ENCODE data around the gene AK5.
"Not testable (repeated sequence)": the region's sequence is repeated elsewhere in the genome, so short reads cannot be mapped to it uniquely, and the experiment has no call there.

Gene AK5

DNA sequence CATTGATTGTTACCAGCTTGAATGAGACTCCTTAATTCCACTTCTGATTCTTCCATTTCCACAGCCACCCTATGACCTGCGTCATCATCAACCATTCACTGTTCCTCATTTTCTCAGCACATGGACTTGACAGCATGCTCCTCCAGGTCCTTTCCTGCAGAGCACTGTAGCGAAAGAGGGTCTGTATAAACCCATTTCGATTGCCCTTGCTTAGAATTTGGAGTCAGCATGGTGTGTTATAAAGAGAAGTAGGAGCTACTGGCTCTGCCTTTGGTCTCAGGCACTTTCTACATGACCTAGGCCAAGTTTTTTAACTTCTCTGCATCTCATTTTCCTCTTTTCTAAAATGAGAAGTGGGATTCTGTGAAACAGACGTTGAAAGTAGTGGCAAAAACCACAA is 133.8 kb downstream of the AK5 start:
- Histone ChIP-seq H3K4me1 (ENCODE audit: insufficient read depth, low read length) (0 out of 2 replicates have a peak, but pooled peaks cover 3% of the 10 kb centered on the region), H3K36me3 (ENCODE audit: insufficient read depth, low read length) (no peaks in the 10 kb centered on the region), H3K9me3 (ENCODE audit: insufficient read depth, low read depth, low read length) (no peaks in the 10 kb centered on the region), H3K27me3 (ENCODE audit: insufficient read depth, low read length) (no peaks in the 10 kb centered on the region), H3K9ac (ENCODE audit: low read depth, low read length) (no peak overlapping the region), H3K27ac (ENCODE audit: low read depth, low read length) (no peak overlapping the region), H3K4me3 (ENCODE audit: low read length) (no peak overlapping the region)
- WGBS, result 95% methylated on average over 3 of the region's 4 CpGs

DNA sequence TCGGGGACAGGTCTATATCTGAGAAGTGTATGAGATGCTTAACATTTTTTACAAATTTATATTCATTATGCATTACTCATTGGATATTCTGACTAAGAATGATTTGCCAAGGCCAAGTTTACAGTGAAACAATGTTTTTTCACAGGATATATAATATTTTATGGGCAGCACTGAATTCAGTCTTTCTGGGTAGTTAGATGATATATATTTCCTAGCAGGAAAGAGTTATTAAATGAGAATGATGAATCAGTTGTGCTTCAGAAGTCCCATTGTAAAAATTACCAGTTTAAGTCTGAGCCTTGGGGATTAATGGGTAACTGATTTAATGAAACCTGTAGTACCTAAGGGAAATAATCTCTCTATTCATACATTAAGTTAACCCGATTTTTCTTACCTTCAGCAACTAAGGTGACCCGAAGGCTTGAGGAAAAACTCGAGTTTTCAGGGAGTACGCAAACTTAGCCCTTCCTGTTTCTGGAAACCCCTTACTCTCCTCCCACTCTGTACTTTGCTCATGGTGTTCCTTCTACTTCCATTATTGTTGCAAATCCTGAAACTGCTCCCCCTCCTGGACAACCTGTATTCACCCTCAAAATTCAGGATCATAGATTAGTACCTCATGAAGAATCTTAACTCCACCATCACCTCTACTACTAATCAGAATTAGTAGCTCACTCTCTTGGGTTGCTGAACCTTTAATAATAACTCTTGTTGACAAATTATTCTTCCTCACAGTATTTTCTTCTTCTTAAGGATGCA is 135.1 kb downstream of the AK5 start:
- Histone ChIP-seq H3K9me3 (ENCODE audit: insufficient read depth, low read depth, low read length) (no peaks in the 10 kb centered on the region), H3K4me3 (ENCODE audit: low read length) (no peak overlapping the region), H3K9ac (ENCODE audit: low read depth, low read length) (no peak overlapping the region), H3K4me1 (ENCODE audit: insufficient read depth, low read length) (0 out of 2 replicates have a peak, but pooled peaks cover 3% of the 10 kb centered on the region), H3K27me3 (ENCODE audit: insufficient read depth, low read length) (no peaks in the 10 kb centered on the region), H3K27ac (ENCODE audit: low read depth, low read length) (no peak overlapping the region), H3K36me3 (ENCODE audit: insufficient read depth, low read length) (no peaks in the 10 kb centered on the region)
- 85% methylated on average over 4 of the region's 5 CpGs for WGBS

DNA sequence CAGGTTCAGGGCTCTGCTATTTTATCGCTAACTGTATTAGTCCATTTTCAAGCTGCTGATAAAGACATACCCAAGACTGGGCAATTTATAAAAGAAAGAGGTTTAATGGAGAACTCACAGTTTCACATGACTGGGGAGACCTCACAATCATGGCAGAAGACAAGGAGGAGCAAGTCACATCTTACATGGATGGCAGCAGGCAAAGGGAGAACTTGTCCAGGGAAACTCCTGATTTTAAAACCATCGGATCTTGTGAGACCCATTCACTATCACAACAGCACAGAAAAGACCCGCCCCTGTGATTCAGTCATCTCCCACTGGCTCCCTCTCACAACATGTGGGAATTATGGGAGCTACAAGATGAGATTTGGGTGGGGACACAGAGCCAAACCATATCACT is 136.2 kb downstream of the AK5 start:
- 98% methylated on average over 3 of the region's 3 CpGs for WGBS

DNA sequence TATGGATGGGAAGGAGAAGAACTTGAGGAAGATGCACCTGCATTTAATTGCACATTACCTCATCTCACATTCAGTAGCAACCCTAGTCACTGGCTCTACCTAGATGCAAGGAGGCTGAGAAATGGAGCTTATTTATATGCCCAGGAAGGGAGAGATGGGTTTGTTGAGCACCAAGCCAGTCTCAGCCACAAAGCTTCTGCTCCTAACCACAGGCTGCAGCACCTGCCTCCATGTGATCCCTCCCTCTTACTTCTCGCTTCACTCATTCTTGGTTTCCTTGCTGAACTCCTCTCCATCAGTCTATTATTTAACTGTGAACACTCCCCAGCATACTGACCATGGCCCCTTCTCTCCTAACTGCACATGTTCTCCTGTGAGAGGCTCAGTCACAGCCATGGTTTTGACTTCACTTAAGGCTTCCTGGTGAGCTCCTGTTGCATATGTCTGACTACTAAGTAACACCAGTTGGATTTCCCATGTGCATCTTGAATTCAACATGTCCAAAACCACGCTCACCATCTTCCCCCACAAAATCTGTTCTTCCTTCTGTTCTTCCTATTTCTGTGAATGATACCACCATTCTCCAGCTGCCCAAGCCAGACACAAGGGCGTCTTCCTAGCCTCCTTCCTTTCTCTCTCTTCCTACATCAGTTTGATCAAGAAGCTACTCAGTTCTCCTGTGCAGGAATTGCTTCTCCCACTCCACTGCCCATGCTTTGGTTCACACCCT is 139.8 kb downstream of the AK5 start:
- H3K27me3 ChIP-seq (ENCODE audit: insufficient read depth, low read length), result no peaks in the 10 kb centered on the region
- WGBS, result 93% methylated on average over 3 of the region's 3 CpGs
- no peak overlapping the region for H3K27ac ChIP-seq (ENCODE audit: low read depth, low read length)
- H3K4me1 ChIP-seq (ENCODE audit: insufficient read depth, low read length), result no peaks in the 10 kb centered on the region
- H3K36me3 ChIP-seq (ENCODE audit: insufficient read depth, low read length), result no peaks in the 10 kb centered on the region
- H3K9me3 ChIP-seq (ENCODE audit: insufficient read depth, low read depth, low read length), result peaks cover 4% of the 10 kb centered on the region; the same call in 1 of the 2 replicates
- no peak overlapping the region for H3K9ac ChIP-seq (ENCODE audit: low read depth, low read length)
- no peak overlapping the region for H3K4me3 ChIP-seq (ENCODE audit: low read length)

More for the DNA sequence above, 136.2 kb downstream of the AK5 start:
- not testable (repeated sequence) for H3K4me1 ChIP-seq (ENCODE audit: insufficient read depth, low read length); H3K27ac ChIP-seq (ENCODE audit: low read depth, low read length); H3K9me3 ChIP-seq (ENCODE audit: insufficient read depth, low read depth, low read length); H3K36me3 ChIP-seq (ENCODE audit: insufficient read depth, low read length); H3K4me3 ChIP-seq (ENCODE audit: low read length); H3K9ac ChIP-seq (ENCODE audit: low read depth, low read length); H3K27me3 ChIP-seq (ENCODE audit: insufficient read depth, low read length)

DNA sequence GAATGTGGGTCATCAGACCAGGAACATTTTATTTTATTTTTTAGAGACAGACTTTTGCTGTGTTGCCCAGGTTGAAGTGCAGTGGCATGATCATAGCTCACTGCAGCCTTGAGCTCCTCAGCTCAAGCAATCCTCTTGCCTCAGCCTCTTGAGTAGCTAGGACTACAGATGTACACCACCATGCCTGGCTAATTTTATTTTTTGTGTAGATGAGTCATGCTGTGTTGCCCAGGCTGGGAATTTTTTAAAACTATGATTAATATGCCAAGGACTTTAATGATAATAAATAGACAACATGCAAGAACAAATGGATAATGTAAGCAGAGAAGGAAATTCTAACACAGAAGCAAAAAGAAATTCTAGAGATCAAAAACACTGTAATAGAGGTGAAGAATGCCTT is 142.4 kb downstream of the AK5 start:
- Histone ChIP-seq H3K4me3 (ENCODE audit: low read length) (no peak overlapping the region), H3K27me3 (ENCODE audit: insufficient read depth, low read length) (no peaks in the 10 kb centered on the region), H3K27ac (ENCODE audit: low read depth, low read length) (no peak overlapping the region), H3K4me1 (ENCODE audit: insufficient read depth, low read length) (no peaks in the 10 kb centered on the region), H3K36me3 (ENCODE audit: insufficient read depth, low read length) (no peaks in the 10 kb centered on the region), H3K9me3 (ENCODE audit: insufficient read depth, low read depth, low read length) (peaks cover 11% of the 10 kb centered on the region), H3K9ac (ENCODE audit: low read depth, low read length) (no peak overlapping the region)

DNA sequence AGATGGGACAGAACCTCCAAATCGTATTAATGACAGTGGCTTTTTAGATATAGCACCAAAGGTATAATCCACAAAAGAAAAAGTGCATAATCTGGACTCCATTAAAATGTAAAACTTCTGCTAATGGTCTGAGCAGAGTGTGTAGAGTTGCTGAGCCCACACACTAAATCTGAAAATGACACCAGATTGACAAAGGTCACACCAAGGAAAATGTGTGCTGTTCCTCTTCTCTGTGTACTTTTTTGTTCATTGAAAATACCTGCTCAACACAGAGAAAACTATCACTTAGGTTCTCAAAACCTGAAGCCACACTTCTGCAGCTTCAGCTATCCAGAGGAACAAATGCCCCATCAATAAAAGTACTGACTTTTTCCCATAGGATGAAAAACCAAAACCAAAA is 146.2 kb downstream of the AK5 start:
- no peak overlapping the region for H3K4me3 ChIP-seq (ENCODE audit: low read length)
- no peaks in the 10 kb centered on the region for H3K27me3 ChIP-seq (ENCODE audit: insufficient read depth, low read length)
- H3K36me3 ChIP-seq (ENCODE audit: insufficient read depth, low read length), result no peaks in the 10 kb centered on the region
- H3K27ac ChIP-seq (ENCODE audit: low read depth, low read length), result no peak overlapping the region
- H3K9me3 ChIP-seq (ENCODE audit: insufficient read depth, low read depth, low read length), result peaks cover 11% of the 10 kb centered on the region
- no peak overlapping the region for H3K9ac ChIP-seq (ENCODE audit: low read depth, low read length)
- no peaks in the 10 kb centered on the region for H3K4me1 ChIP-seq (ENCODE audit: insufficient read depth, low read length)
- 89% methylated on average over 1 of the region's 1 CpG for WGBS

DNA sequence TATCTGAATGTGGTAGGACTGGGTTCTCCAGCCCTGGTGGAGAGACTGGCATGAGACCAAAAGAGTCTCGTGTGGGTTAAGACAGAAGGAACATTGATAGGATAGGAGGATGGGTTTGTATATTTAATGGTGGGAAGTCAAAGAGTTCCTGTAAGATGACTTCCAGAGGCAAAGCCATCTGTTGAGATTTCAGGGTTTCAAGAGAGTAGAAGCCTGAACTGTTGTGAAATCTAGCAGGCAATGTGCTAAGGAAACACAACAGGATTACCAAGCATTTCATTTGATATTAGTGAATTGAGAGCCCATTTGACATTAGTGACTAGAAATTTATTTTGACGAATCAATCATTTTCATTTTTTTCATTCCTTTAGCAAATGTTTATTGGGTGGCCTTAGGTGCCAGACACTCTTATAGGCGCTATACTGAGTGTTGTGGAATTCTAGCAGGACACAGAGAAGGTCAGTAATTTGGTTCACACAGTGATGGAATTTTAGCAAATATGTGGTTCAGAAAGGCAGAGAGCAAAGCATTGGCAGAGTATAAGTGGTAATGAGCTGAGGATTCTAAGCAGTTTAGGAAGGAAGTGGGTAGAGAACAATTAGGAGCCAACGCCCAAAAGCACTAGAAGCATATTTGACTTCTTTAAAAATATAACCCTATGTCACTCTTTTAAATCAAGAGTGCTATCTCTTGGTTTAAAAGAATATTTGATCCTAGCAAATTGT is 149.3 kb downstream of the AK5 start:
- peaks cover 11% of the 10 kb centered on the region for H3K9me3 ChIP-seq (ENCODE audit: insufficient read depth, low read depth, low read length)
- no peak overlapping the region for H3K9ac ChIP-seq (ENCODE audit: low read depth, low read length)
- no peaks in the 10 kb centered on the region for H3K4me1 ChIP-seq (ENCODE audit: insufficient read depth, low read length)
- no peaks in the 10 kb centered on the region for H3K36me3 ChIP-seq (ENCODE audit: insufficient read depth, low read length)
- WGBS, result 94% methylated on average over 3 of the region's 4 CpGs
- no peak overlapping the region for H3K27ac ChIP-seq (ENCODE audit: low read depth, low read length)
- H3K4me3 ChIP-seq (ENCODE audit: low read length), result no peak overlapping the region
- H3K27me3 ChIP-seq (ENCODE audit: insufficient read depth, low read length), result no peaks in the 10 kb centered on the region

DNA sequence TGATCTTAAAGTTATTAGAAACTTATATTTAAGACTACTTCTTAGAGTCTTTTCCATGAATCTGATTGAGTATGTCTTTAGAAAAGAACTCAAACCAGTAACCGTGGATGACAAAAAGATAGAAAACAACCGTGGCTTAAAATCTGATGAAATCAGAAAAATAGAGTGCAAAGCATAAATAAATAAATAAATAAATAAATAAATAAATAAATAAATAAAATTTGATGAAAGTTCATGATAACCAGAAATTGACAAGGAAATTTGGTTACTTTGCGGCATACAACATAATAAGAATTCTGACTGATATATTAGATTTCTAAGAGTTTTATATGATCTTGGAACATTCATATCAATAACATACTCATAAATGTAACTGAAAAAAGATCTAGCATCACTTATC is 152.1 kb downstream of the AK5 start:
- no peaks in the 10 kb centered on the region for H3K27me3 ChIP-seq (ENCODE audit: insufficient read depth, low read length)
- H3K27ac ChIP-seq (ENCODE audit: low read depth, low read length), result no peak overlapping the region
- no peaks in the 10 kb centered on the region for H3K9me3 ChIP-seq (ENCODE audit: insufficient read depth, low read depth, low read length)
- no peak overlapping the region for H3K9ac ChIP-seq (ENCODE audit: low read depth, low read length)
- H3K4me3 ChIP-seq (ENCODE audit: low read length), result no peak overlapping the region
- whole genome bisulfite sequencing, result 100% methylated on average over 2 of the region's 3 CpGs
- no peaks in the 10 kb centered on the region; the same call in 1 of the 2 replicates for H3K4me1 ChIP-seq (ENCODE audit: insufficient read depth, low read length)
- H3K36me3 ChIP-seq (ENCODE audit: insufficient read depth, low read length), result no peaks in the 10 kb centered on the region

DNA sequence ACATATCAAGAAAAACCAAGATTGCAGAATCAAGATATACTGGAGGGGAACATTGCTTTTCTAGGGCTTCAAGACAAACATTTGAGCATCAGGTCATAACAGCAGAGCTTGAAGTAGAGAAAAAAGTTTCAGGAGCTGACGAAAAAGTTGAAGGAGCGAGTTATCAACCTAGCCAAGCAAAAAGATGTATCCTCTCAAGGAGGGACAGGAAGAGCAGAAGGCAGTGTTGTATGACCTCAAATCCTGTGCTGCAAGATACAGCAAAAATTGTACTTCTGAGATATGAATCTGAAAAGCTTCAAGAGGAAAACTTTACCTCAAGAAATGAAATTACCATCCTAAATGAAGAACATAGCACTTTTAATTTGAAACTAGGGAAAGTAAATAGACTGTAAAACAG is 153.1 kb downstream of the AK5 start:
- no peak overlapping the region for H3K9ac ChIP-seq (ENCODE audit: low read depth, low read length)
- no peak overlapping the region for H3K4me3 ChIP-seq (ENCODE audit: low read length)
- no peaks in the 10 kb centered on the region; the same call in 1 of the 2 replicates for H3K9me3 ChIP-seq (ENCODE audit: insufficient read depth, low read depth, low read length)
- no peaks in the 10 kb centered on the region for H3K27me3 ChIP-seq (ENCODE audit: insufficient read depth, low read length)
- H3K4me1 ChIP-seq (ENCODE audit: insufficient read depth, low read length), result no peaks in the 10 kb centered on the region; the same call in 1 of the 2 replicates
- H3K27ac ChIP-seq (ENCODE audit: low read depth, low read length), result no peak overlapping the region
- WGBS, result 95% methylated on average over 2 of the region's 2 CpGs
- no peaks in the 10 kb centered on the region for H3K36me3 ChIP-seq (ENCODE audit: insufficient read depth, low read length)

DNA sequence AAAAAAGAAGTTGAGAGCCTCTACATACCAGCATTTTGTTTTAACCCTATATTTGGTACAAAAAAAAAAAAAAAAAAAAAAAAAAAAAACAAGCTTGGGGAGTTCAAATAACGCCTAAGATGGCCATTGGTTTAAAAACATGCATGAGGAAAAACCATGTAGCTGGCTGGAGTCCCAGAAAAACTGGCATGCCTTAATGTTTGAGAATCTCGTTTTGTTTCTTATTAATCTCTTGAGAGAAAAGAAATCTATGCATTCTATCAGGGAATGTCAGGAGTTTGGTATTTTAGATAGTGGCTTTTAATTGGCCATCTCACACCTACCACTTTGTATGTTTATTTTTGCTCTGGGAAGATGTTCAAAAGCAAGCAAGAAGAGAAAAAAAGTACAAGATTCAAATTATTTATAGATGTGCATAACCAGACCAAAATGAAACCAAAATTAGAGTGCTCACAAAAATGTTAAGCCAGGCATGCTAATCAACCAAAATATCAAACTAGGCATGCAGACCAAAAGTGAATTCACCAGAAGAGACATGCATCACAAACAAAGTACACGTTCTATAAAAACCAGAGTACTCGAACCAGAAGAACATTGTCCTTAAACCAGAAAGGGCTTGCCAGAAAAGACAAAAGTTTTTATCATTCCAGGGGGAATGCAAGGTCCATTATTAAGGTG is 156.6 kb downstream of the AK5 start:
- WGBS, result 89% methylated on average over 4 of the region's 4 CpGs
- Histone ChIP-seq H3K4me3 (ENCODE audit: low read length) (no peak overlapping the region), H3K36me3 (ENCODE audit: insufficient read depth, low read length) (no peaks in the 10 kb centered on the region), H3K27me3 (ENCODE audit: insufficient read depth, low read length) (no peaks in the 10 kb centered on the region), H3K4me1 (ENCODE audit: insufficient read depth, low read length) (no peaks in the 10 kb centered on the region; the same call in 1 of the 2 replicates), H3K27ac (ENCODE audit: low read depth, low read length) (no peak overlapping the region), H3K9me3 (ENCODE audit: insufficient read depth, low read depth, low read length) (no peaks in the 10 kb centered on the region; the same call in 1 of the 2 replicates), H3K9ac (ENCODE audit: low read depth, low read length) (no peak overlapping the region)

Measured in HUES64 (cell line).